T-helper 22 cell (primary cell): Measurements from ENCODE around the gene GRK5.

Experiments used
- DNase-seq: peaks from one replicate; pipeline ENCODE4 v3.0.0-alpha.2; 2020; ENCODE audit warnings: low read depth

GRK5 gene

DNA sequence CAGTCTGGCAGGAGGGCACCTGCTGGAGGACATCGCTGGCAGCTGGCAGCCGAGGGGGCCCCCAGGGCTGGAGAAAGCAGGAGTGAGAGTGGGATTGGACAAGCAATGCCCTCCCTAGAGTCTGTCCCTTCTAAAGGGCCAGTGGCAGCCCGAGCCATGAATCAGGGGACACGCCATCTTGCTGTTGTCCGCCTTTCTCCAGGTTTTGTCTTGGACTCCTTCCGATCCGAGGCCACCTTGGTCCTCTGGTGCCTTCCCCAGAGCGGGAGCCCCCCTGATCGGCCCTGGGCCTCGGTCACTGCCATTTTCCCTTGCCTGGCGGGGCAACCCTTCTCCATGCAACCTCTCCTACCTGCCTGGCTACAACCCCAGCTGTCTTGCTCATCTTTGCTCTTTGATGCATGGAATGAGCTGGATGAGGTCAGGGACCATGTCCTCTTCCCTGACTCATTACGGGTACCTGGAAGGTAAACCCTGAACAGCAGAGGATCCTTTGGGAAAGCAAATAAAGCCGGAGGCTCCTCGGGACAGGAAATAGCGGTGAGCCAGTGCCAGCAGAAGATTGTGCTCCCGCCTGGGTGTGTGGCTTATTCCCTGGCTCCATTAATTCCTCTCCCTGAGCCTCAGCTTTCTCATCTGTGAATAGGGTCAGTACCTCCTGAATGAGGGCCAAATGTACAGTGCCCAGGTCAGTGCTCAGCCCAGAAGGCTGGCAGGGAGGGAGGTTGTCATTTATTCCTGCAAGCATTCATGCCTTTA is 112.0 kb downstream of the GRK5 start:
- DNase-seq: no peak

DNA sequence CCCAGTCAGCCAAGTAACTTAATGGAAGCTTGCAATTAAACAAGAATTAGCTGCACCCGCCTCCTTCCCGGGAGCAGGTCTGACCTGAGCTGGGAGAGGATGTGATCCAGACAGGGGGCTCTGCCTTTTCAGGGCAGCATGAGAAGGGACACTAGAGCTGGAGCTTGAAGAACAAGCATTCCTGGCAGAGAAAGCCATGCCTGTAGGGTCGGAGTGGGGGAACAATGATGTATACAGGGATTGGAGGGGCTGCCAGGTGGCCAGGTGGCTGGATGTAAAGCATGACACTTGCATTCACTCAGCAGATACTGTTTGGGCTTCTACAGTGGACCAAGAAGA is 112.5 kb downstream of the GRK5 start:
- DNase-seq: no peak

DNA sequence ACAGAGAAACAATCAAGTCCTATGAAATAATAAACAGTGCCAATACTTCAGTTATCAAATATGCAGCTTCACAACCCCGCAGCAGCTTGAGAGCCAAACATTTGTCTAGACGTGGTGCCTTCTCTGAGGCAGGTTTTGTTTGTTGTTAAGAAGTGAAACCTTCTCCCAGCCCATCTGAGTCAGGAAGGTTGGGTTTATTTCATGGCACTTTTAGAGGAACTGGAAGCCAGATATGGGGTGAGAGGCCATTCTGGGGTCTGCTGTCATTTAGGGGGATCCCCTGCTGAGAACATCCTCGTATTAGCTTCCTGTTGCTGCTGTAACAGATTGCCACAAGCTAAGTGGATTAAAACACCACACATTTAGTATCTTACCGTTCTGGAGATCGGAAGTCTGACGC is 113.6 kb downstream of the GRK5 start:
- no peak for DNase-seq

DNA sequence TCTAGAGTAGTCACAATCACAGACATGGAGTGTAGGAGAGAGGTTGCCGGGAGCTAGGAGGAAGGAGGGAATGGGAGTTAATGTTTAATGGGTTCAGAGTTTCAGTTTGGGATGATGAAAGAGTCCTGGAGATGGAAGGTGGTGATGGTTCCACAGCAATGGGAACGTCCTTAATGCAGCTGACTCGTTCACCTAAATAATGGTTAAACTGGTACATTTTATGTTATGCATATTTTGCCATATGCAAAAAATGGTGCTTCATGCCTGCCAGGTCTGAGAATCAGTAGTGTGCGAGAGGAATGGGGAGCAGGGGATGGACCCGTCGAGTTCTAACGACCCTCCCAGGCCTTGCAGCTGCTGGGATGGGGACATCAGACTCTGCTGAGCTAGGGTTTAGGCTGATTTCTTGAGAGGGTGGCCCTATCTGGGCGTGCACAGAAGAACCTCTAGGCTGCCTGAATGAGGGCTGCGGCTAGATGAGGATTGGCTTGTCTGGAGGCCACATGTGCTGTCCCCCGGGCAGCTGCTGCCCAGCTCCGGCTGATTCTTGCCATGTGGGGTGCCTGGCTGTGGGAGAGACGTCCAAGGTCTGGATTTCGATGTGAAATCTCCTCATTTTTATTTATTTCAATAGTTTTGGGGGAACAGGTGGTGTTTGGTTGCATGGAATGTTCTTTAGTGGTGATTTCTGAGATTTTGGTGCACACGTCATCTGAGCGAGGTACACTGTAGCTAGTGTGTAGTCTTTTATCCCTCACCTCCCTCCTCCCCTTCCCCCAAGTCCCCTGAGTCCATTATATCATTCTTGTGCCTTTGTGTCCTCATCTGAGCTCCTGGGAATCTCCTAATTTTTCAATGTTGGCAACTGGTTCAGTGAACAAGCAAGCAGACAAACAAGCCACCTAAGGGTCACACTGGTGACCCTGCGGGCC is 116.0 kb downstream of the GRK5 start:
- no peak for DNase-seq

DNA sequence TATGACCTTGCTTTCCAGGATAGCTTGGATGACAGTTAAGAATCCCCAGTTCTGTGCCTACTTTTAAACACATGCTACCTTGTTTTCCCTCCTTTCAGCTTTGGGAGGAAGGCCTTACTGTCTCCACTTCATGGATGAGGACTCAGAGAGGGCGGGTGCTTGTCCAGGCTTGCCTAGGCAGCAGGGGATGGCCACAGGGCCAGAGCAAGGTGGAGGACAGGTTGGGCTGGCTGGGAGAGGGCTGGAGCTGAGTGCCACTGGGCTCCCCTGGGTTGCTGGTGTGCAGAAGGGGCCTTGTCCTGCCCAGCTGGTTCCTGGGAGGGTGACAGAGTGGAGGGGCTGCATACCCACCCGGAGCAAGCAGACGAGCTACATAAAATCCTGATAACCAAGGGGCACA is 117.8 kb downstream of the GRK5 start:
- no peak for DNase-seq

DNA sequence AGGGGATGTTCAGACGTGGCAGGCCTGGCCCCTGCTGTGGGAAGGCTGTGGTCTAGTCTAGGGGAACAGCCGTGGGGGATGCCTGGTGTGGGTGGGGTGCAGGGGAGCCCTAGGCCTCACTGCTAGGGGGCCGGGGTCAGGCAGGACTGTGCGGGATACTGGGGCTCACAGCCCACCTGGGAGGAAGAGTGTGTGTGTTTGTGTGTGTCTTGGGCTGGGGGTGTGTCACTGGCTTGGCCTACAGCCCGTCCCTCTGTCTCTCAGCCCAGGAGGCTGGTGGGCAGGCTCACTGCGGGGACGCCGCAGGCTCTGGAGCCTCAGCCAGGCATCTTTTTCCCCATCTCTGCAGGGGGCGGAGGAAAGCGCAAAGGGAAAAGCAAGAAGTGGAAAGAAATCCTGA is 118.8 kb downstream of the GRK5 start:
- DNase-seq: no peak

DNA sequence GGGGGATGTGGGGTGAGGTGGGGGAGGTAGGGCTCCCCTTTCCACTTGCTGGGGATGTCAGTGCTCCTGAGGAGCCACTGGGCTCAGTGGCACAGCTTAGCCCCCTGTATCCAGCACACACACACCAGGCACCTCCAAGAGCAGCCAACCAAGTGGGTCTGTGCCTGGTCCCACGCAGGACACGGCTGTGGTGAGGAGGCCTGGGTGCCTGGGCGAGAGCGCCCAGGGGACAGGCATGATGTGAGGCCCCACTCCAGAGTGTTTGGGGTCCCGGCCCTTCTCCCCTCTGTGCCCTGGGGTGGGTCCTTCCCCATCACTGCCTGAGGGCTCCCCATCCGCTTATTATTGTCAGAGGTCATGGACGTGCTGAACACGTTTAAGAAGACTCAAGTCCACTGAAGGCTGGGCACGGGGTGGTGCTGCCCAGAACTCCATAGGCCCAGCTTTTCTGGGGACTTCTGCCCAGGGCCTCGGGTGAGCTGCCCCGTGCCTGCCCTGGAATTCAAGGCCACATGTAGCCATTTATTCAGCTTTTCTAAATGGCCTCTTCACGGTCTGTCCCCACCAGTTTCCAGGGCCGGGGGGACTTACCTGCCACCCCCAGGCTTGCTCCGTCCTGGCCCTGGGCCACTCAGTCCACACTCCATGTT is 119.8 kb downstream of the GRK5 start:
- DNase-seq: no peak

DNA sequence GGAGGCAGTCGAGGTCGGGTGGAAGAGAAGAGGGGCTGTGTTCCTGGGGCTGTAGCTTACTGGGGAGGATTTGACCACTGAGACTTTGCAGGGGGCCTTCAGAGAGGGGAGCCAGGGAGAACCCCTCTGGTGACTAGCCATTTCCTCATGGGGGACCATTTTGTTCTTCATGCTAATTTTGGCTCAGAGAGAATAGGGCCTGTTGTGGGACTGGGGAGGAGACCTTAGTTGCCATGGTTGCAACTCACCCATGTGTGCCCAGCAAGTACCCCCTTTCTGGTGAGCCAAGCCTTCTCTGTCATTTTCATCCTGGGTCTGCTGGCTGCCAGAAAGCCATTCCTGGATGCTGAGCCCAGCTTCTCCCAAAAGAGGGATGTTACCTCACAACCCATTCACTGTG is 120.9 kb downstream of the GRK5 start:
- no peak for DNase-seq

DNA sequence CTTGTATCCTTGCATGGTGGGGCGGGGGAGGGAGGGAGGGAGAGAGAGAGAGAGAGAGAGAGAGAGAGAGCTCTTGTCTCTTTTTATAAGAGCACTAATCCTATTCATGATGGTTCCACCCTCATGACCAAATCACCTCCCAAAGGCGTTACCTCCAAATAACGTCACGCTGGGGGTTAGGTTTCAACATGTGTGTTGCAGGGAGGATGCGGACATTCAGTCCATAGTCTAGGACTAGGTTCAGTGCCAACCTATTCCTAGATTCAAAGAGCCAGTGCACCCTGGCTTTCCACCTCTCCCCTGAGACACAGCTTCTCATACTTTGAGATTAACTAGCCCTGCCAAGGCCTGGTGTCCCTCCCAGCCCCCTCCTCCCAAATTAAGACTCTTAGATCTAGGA is 123.0 kb downstream of the GRK5 start:
- DNase-seq: no peak

DNA sequence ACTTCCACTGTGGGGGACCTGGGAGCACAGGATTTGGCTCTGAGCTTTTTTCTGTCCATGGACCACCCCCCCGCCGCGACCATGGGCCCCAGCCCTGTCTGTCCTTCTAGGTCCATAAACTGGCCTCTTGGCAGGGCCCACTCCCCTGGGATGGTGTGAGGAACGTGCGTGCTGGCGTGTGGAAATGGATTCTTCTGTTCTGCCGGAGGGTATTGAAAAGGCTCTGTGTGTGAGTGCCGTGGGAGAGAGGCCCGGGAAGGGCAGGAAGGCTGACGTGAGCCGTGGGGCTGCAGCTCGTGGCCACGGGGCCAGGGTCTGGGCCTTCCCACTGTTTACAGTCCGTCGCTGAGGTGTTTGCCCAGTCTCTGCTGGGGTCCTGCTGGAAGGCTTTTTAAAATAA is 123.7 kb downstream of the GRK5 start:
- no peak for DNase-seq

DNA sequence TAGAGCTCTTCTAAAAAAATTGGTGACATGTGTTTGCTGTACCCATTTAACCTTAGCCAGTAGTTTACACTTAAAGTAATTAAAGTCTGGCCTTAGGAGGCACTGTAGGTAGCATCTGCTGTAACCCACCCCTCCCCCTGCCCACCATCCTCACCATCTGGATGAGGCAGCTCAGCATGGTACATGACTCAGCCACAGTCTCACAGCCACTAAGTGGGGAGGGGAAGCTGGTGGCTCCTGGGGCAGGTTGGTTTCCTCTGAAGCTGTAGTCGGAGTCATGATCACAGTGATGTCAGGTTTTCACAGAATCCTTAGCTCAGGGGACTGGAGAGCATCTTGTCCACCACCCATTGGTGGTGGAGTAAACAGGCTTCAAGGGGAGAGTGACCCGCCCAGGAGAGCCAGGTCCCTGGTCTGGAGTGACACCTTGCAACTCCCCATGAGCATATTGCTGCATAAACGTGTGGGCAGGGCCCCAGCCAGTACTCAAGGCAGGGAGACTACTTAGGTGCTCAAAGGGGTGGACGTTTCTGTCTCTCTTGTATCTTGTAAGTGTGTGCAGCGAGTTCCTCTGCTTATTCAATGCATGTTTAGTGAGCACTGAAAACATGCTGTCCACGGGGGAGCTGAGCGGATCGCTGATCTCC is 125.9 kb downstream of the GRK5 start:
- DNase-seq: no peak

DNA sequence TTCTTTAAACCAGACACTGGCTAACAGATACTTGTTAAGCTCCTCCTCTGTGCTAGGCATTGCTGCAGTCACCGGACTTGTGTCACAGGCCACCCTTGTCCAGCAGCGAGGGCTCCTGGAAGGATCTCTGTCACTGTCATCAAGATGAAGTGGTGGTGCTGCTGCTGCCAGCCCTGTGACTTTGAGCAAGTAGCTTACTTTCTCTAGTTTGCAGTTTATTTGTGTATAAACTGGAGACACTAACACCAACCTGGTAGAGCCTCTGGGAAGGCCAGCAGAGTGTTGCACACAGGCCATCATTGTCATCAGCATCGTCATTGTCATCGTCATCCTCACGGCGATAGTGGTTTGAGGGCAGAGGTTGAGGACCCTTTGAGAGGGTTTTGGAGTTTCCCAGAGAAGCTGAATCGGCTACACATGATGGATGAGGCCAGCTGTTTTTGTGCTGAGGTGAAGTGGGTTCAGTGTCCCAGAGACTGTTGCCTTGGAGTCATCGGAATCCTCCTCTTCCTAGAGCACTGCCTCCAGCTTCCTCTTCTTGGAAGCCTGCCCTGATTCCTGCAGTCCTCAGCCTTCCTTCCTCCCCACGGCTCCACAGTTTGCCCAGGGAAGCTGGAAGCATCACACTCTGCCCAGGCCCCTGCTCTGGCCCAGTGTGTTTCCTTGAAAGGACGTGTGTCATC is 128.4 kb downstream of the GRK5 start:
- DNase-seq: no peak

DNA sequence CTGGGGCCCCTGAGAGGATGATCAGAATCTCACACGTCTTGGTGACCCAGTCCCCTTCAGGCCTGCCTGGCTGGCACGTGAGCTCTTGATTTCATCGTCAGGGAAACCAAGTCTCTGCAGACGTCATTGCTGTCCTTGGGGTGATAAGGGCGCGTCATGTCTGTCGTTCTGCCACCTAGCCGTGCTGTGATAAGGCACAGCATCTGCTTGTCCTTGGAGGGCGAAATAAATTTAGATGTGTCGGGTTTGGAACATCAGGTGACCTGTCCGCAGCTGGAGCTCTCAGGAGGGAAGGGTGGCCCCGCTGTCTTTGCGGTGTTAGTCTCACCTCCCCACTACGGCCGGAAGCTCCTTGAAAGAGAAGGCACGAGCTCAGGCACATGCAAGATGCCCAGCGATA is 129.2 kb downstream of the GRK5 start:
- no peak for DNase-seq

DNA sequence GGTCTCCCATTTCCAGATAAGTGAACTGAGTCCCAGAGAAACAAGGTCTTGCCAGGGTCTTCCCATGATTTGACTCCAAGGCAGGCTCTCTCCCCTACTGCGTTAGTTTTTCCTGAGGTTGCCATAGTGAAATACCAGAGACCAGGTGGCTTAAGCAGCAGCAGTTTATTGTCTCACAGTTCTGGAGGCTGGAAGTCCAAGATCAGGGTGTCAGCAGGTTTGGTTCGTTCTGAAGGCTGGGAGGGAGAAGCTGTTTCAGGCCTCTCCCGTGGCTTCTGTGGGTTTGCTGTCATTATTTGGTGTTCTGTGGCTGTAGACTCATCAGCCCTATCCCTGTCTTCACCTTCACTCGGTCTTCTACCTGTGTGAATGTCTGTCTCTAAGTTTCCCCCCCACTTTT is 129.9 kb downstream of the GRK5 start:
- no peak for DNase-seq

DNA sequence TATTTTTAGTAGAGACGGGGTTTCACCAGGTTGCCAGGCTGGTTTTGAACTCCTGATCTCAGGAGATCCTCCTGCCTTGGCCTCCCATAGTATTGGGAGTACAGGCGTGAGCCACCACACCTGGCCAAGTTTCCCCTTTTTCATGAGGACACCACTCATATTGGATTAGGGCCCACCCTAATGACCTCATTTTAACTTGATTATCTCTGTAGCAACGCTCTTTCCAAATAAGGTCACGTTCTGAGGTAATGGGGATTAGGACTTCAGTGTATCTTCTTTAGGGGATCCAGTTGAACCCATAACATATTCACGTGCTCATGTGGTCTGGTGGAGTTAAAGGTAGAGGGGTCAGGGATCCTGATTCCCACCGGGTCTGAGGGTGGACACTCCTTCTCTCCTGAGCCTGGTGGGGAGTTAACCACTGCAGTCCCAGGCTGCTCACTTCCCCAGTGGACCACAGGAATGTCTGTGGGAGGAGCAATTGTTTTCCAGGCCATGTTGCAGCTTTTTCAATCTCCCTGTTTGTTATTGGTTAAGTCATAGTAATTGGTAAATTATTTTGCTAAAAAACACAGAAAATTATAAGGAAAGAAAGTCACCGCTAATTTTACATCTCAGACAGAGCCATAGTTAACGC is 130.5 kb downstream of the GRK5 start:
- DNase-seq: no peak

DNA sequence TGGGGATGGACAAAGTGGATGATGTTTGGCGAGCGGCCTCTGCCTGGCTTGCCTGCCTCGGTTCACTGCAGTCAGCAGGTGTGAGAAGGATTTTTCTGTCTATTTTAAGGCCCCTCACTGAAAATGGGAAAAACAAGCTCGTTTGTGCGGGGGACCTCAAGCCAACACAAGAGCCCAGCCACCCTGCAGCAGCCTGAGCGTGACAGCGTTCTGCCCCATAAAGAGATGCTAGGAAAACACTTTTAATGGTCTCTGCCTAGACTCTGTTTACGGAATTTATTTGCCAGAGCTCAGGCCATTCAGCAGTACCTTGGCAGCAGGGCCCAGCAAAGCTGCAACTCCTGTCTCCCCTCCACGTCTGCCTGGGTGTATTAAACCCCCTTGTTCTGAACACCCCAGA is 131.7 kb downstream of the GRK5 start:
- DNase-seq: no peak

DNA sequence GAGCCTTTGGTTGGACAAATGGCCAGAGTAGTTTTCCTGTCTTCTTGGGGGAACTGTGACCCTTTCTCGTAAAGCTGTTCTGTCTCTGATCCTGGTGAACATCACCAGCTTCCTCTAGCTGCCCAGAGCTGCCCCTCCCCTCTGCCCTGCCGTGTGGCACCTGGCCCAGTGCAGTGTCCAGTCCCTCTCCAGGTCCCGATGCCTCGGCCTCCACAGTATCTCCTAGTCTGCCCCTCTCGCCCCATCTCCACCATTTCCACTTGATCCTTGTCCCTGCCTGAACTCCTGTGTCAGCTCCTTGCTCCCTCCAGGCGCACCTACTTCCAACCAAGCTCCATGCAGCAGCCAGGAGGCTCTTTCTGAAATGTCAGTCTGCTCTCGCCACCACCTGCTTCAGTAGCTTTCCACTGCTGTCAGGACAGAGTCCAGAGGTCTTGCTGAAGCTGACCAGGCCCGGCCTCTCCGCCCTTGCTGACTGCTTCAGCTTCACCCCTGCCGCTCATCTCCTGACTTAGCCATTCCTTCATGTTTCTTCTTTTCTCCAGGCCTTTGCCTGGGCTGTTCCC is 133.6 kb downstream of the GRK5 start:
- no peak for DNase-seq

DNA sequence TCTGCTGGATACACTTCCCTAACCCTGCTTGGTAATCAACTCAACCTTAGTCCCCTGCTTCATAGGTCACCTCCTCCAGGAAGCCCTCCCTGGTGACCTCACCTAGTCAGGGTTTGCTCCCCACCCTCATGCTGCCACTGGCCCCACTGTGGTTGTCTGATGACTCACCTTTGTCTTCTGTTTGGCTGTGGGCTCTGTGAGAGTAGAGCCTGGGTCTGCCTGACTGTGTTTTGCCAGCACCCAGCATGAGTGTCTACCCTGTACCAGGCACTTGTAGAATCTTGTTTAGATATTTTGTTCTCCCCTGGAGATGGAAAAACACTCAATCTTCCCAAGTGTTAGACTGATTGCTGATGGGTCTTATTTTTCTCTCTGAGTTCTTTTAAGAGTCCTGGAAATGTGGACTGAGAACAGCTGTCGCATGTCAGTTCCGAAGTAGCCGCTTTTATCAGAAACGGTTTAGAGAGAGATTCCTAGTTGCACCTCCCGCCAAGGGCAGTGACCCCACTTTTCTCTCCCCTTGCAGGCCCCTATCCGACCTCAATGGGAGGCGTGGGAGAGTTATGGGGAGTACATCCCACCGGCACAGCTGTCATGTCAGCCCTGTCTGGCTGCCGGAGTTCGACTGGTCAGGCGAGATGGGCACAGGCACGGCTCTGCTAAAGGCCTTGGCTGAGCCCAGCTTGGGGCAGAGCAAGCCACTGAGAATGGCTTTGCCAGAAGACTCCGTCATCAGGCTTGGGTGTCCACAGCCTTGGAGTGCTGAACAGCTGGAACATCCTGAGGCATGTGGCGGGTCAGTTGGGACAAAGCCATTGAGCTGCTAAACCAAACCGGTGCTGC is 134.3 kb downstream of the GRK5 start:
- DNase-seq: no peak

DNA sequence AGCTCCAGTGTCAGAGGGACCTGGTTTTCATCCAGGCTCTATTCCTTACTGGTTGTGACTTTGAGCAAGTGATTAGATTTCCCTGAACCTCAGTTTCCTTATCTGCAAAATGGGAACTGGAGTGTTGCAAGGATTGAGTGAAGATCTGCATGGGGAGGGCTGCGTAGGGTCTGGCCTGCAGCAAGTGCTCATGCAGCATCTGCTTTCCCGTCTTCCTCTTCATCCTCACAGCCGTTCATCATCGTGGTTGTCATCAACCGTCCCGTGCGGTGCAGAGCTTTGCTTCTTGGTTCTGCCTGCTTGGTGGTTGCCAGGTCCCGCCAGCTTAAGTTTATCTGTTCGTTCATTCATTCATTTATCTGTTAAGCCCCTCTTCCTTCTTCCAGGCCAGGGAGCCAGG is 135.0 kb downstream of the GRK5 start:
- DNase-seq: no peak

DNA sequence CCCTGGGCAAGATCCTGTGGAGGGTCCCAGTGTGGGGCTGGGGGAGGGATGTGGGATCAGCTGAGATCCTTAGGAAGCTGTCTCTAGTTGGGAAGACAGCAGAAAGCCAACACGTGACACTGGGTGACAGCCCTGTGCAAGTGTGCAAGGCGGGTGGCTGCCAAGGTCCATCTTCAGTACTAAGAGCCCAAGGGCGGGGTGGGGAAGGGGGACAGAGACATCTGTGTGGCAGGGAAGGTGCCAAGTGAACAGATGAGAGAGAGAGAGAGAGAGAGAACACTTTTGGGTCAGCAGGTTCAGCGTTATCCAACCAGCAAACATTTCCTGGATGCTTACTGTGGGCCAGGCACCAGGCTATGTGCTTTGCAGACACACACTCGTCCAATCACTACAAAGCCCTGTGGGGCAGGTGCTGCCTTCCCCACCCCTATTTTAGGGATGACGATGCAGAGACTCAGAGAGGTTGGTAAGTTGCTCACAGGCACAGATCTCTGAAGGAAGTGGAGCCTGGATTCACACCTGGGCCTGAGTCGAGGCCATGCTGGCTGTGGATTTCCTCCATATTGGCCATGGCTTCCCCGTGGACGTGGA is 135.7 kb downstream of the GRK5 start:
- no peak for DNase-seq
